HG03442 (cell line): ENCODE results near the gene SRRM2.
"Not testable (repeated sequence)": the region's sequence is repeated elsewhere in the genome, so short reads cannot be mapped to it uniquely, and the experiment has no call there.

Source experiments
- ATAC-seq: cut with Tn5 transposase; IDR thresholded peaks from one replicate; pipeline ENCODE4 v1.9.1; 2021; ENCODE audit warnings: mild to moderate bottlenecking, moderate library complexity; ENCODE audit not compliant: unreplicated experiment

Gene SRRM2

DNA sequence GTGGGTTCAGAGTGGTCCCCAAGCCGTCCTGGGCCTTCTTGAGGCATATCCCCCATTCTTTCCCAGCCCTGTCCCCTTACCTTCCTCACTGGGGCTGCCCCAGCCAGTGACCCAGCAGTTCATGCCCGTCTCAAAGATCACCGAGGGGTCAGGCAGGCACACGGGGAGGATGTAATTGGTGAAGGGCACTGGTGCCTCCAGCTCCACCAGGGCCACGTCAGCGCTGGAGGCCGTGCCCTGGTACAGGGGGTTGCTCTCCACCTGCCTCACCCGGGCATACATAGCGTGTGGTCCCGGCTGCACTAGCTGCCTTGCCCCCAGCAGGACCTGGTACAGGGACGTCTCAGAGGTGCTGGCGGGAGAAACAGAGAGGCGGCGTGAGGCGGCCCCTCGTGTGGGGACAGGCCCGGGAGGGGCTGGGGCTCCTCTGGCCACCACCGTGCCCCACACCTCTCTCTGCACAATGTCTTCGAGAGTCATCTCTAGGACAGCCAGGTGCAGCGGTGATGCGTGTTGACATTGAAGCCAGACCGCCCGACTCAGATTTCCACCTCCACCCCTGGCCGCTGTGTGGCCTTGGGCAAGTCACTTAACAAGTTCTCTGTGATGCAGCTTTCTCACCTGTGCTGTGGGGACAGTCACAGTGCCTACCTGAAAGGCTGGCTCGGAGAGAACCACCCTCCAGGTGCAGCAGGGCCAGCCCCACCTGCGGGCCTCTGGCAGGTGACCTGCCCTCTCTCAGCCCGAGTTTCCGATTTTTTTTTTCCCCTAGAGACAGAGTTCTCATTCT lies 38.3 kb upstream of the SRRM2 start:
- ATAC-seq, result no peak

DNA sequence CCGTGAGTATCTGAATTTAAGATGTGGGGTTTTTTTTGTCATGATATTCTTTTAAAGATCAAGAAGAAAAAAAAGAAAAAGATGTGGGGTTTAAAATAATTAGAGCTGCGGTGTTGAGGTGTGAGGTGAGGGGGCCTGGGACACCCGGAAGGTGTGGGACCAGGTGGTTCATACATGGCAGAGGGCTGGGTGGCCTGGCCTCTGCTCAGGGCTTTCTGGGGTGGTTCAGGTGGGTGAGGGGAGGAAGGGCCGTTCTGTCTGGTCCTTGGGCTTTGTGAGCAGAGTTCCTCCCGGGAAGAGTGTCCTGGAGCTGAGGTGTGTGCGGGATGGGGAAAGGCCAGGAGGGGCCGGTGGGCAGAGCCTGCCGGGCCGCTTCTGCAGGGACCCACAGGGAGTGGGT lies 37.4 kb upstream of the SRRM2 start:
- ATAC-seq, result no peak

DNA sequence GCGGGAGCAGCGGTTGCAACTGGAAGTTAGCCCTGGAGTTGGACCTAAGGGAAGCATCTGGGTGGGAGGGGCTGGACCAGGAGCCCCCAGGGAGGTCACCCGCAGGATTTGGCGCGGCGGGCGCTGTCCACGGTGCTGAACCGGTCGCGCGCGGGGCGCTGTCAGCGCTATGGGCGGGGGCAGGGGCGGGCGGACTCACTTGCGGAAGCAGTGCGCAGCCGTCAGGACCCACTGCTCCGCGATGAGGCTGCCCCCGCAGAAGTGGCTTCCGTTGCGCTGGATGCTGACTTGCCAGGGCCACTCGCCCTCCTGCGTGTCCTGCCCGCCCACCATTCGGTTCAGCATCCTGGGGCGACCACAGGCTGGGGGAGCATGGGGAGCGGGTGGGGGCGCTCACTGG lies 36.9 kb upstream of the SRRM2 start:
- no peak for ATAC-seq

DNA sequence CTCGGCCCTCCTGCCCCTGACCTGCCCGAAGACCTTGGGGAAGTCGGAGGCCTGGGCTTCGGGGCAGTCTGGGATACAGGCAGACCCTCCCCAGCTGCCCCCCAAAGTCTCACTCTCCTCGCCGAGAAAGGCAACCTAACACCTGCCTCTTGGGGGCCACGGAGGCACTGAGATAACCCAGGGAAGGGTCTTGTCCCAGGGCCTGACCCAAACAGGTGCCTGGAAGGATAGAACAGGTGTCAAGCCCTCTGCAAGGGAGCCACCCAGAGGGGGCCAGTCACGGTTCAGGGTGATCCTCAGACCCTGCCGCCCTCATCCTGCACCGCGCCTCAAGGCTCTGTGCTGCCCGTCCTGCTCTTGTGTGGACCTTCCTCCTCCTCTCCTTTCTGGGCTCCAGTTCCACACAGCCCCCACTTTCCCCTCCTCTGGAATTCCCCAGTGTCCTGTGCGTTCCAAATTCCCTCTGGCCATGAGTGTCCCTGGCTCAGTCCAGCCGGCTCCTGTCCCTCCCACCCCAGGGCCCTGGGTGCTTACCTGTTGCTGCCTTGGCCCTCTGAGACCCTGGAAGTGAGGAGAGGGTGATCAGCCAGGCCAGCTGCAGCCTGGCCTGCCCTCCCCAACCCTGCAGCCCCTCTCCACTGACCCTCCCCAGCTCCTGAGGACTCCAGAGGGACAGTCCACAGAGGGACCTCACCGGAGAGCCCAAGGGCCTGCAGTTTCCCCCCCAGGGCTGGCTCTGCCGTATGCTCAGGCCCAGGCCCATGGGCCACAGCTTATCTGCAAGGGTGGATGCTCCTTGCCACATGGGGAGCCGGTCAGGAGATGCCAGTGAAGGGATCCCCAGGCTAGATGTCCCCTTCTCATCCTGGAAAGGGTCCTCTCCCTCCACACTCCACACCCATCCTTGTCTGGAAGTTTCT lies 36.2 kb upstream of the SRRM2 start:
- ATAC-seq, result no peak

DNA sequence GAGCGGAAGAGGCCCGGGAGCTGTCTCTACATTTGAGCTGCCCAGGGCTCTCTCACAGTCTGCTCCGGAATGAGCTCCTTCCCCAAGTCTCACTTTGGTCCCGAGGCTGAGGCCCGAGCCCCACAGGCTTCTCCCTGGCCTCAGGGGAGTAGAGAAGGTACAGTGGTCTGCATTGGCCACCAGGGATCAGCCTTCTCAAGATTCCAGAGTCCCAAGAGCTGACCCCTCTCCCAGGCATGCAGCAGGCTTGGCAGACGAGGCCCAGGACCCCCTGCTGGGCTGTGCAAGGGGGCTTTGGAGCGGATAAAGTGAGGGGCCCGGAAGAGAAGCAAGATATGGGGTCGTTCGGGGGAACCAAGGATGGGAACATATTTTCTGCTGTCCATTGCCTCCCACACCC lies 35.5 kb upstream of the SRRM2 start:
- no peak for ATAC-seq

DNA sequence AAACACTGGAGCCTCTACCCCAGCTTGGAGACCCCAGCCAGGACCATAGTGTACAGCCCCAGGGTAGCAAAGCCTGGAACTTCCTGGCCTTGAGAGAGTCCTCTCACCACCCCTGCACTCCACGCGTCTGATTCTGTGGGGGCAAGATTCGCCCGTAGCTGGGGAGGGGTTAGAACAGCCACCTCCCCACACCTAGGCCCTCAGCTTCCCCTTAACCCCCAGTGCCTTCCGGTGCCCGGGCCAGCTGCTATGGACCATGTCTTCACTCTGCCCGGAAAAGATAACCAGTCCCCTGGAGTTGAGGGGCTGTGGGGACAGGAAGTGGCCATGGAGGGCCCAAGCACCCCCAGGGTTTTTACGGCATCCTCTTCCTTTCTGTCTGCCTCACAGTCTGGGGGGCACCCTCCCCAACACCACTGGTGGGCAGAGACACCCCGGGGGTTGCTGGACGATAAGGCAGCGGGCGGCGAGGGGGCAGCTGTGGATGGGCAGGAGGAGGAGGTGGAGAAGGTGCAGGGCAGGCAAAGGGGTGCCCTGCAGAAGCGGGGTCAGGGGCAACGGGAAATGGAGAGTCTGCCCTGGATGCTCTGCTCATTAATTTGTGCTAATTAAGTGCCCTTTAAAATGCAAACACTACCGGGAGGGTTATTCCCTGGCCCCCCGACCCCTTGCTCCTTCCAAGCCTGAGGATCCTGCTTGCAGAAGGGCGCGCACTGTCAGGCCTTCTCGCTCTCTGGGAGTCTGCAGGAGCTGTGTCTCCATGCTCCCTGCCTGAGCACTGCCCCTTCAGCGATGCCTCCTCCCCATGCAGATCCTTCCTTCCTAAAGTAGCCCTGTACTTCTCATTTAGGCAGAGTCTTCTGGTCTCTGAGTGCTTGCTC lies 34.8 kb upstream of the SRRM2 start:
- no peak for ATAC-seq

DNA sequence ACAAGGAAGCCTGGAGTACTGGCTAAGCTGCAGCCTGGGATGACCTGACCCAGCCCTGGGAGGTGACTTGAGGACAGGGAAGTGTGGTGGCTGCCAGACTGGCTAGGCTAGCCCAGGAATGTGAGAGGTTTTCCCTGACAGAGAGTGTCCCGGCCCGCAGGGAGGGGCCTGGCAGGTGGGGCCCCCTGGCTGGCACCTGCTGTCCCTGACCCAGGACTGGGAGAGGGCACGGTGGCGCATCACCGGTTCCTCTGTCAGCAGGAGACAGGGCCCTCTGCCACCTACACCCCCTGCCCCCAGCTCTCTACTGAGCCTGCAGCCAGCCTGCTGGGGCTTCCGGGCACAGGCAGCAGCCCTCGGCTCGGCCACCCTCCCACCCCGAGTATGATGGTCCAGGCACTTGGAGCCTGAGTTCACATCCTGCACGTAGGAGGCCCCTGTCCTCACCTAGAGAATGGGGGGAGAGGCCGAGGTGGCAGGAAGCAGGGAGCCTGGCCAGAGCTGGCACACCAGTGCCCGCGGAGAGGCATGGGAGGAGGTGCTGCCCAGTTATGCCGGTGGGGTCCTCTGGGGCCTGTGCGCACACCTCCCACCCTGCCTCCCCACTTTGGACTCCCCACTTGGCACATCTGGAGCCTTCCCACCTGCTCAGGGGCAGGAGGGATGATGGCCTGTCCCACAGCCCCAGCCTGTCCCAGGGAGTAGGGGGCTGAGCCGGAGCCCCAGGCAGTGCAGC lies 32.9 kb upstream of the SRRM2 start:
- no peak for ATAC-seq

DNA sequence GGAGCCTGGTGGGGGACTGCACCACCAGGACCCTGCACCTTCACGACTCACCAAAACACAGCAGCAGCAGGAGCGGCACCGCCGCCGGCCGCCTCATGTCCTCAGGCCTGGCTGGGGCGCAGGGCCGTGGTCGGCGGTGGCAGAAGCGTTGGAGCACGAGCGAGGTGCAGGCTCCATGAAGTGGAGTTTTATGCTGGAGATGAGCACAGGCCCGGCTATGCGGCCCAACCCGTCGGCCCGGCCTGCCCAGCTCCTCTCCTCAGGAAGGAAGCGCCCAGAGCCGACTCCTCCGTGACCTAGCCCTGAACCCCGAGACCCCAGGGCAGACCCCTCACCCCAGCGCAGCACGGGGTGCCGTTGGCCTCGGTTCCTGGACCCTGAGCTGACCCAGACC lies 32.4 kb upstream of the SRRM2 start, which contains the start of gene PRSS27:
Gene PRSS27 (minus strand): TSS at position 161 of the 394 bp plus-strand sequence. CDS start 64 bp downstream, at position 97.
- no peak for ATAC-seq

DNA sequence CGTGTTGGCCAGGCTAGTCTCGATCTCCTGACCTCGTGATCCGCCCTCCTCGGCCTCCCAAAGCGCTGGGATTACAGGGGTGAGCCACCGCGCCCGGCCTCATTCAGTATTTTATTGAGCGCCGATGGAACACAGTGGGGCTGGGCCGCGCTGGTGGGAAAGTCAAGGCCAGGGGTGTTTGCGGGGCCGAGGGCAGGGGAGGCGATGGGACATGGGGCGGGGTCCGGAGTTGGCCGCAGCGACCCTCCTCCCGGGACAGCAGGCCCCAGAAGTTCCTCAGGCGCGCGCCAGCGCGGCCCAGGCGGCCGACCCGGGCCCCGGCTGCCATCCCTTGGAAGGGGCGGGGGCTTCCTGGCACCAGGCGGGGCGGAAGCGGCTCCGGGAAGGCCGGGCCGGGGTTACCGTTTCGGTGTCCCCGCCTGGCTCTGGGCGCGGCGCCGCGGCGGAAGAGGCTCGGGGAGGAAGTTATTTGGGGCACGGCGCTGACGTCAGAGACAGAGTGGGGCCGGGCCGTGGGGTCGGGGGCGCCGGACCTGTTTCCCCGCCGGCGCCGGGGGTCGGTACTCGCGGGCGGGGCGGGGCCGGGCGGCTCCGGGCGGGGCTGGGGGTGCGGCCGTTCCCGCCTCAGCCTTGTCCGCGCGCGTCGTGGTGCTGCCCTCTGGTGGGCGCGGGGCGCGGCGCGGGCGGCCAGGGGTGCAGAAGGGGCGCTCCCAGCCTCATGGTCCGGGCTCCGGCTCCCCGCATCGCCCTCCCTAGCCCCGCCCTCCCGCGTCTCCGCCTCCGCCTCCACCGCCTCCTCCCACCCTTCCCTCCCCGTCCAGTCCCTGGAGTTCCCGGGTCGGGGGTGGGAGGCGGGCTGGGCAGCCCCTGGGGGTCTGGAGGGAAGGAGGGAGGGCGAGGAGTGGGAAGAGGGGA lies 31.5 kb upstream of the SRRM2 start:
- peak; percentile 81 for ATAC-seq

DNA sequence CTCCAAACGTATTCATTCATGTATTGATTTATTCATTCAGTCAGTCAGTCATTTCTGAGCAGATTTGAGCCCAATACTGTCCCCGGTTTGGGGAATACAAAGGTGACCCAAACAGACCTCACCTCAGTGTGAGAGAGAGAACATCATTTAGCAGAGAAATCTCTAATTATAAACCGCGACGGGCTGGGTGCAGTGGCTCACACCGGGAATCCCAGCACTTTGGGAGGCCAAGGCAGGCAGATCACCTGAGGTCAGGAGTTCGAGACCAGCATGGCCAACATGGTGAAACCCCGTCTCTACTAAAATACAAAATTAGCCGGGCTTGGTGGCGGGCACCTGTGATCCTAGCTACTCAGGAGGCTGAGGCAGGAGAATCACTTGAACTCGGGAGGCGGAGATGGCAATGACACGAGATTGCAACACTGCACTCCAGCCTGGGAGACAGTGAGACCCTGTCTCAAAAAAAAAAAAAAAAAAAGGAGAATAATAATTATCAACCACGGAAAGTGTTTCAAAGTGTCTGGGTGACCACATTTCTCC lies 30.7 kb upstream of the SRRM2 start:
- ATAC-seq, result not testable (repeated sequence)

DNA sequence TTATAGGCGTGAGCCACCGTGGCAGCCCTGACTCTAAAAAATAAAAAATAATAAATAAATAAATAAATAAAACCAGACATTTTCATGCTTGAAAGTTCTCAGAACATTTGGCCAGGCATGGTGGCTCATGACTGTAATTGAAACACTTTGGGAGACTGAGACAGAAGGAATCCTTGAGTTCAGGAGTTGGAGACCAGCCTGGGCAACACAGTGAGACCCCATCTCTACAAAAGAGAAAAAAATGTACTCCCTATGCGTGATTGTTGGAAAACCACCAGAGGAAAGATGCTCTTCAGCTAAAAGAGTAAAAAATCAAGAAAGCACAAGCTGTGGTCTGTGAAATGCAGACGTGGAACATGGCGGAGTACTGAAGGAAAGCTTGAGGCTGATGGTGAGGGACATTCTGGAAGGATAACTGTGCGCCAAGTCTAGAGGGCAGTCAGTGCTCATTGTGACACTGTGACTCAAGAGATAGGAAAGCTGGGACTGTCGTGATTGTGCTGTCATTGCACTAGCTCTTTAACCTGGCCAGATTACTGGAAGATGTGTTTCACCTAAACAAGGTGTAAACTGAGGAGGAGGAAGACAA lies 28.3 kb upstream of the SRRM2 start:
- no peak for ATAC-seq

DNA sequence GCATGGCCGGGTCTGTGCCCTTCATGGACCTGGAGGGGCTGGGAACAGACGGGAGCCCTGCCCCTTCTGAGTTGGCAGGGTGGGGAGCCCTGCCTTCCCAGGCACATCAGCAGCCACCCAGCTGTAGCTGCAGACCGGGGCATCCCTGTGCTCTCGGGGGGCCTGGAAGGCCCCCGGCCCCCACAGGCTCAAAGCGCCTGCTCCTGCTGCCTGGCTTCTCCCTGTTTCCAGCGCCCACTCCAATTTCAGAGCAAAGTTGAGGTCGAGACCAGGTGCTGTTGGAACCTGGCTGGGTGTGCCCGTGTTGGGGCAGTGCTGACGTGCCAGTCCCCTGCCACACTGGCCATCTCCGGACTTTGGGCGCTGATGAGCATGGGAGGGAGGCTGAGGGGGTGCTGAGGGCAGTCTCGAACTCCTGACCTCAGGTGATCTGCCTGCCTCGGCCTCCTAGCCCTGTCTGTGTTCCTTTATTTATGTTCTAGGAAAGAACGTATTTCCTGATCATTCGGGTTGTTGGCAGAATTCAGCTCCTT lies 27.6 kb upstream of the SRRM2 start:
- ATAC-seq, result no peak

DNA sequence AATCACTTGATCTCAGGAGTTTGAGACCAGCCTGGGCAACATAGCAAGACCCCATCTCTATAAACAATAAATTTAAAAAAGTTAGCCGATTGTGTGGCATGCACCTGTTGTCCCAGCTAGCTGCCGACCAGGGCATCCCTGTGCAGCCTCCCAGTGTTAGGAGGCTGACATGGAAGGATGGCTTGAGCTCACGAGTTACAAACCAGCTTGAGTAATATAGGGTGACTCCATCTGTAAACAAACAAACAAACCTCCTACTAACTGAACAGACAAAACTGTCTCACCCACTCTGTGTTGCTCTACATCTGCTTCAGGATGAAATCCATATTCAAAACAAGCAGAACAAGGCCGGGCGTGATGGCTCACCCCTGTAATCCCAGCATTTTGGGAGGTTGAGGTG lies 25.5 kb upstream of the SRRM2 start:
- no peak for ATAC-seq

DNA sequence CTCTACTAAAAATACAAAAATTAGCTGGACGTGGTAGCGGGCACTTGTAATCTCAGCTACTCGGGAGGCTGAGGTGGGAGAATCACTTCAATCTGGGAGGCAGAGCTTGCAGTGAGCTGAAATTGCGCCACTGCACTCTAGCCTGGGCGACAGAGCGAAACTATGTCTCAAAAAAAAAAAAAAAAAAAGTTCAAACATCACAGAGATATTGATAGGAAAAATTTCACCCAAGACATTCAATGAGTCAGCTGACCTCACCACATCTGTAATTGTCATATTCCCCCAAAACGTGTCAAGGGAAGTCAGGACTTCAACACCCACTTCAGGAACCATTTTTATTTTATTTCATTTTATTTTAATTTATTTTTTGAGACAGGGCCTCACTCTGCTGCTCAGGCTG lies 24.4 kb upstream of the SRRM2 start:
- ATAC-seq, result no peak

DNA sequence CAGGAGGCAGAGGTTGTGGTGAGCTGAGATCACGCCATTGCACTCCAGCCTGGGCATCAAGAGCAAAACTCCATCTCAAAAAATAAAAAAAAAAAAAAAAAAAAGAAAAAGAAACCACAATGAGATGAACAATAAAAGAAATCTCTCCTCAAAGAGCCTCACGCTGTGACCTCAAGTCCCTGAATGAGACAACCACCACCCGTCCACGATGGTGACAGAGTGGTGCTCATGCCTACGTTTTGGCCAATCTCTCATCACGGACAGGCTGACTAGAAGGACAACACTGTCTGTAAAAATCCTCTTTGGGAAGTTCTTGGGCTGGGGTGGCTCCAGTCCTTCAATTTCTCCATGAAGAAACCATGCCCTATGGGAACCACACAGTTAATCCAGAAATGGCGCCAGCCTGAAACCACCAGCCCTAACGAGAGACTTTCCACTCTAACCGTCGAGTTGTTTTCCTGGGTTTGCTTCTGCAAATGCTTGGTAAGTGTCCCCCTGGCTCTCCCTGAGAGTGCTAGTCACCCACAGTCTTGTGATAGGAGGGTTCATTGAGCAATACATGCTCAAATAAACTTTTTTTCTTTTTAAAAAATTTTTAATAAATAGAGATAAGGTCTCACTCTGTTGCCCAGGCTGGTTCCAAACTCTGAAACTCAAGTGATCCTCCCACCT lies 17.5 kb upstream of the SRRM2 start:
- ATAC-seq, result no peak

DNA sequence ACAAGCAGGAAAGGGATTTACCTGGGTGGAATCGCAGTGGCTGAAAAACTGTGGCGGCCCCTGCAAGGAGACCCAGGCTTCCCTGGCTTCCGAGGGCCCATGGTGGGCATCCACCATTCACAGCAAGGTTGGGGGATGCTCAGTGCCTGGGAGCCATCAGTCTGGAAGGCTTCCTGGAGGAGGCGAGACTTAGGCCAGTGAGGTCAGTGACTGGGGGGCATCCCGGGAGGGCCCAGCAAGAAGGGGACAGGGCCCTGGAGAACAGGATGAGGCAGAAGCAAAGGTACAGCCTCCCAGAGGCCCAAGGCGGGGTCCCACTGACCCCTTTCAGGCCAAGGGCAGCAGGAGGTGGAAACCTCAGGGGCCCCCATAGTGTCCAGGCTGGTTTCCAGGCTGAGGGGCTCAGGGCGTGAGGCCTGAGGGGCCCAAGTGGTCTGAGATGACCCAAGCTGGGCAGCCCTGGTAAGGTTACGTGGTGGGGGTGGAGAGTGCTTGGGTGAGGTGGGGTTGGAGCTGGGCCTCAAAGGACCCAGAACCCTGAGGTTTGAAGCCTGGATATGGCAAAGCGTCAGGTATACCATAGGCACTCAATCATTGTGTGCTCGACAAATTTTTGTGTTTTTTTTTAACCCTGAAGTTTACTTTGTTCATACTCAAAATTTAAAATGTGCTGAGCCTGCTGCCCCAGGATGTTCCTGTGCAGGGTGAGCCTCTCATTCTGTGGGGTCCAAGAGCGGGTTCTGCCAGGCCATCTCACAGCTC lies 15.8 kb upstream of the SRRM2 start:
- no peak for ATAC-seq

DNA sequence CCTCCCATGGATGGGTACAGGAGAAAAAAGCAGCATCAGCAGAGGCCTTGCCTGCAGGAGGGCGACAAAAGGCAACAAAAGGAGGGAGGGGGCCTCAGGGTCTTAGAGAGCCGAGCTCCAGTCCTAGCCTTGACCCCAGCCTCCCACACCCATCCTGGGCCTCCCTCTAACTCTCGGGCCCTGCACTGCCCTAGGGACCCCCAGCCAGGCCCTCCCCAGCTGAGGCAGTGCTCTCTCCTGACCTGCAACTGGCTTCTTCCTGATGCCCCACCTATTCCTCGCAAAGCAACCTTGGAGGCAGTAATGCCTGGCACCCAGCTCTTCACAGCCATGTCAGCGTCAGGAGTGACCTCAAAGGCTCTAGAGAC lies 15.2 kb upstream of the SRRM2 start:
- ATAC-seq, result no peak
